Tibial artery (tissue), 4 donors: ENCODE results near the gene ZNF521.

Source experiments
- DNase-seq, 2 donors: peaks; one replicate each; pipeline ENCODE4 v3.0.0-alpha.2; 2019
- H3K27ac ChIP-seq, 2 donors: fragments of 200-600 bp; sonication (generic) in 1 of 2; 1 replicate in 1 of 2; 2 replicates in 1 of 2; pipeline ENCODE4 v1.5.1; 2018 to 2019; ENCODE audit warnings: mild to moderate bottlenecking in 1 of 2
- H3K27me3 ChIP-seq, 2 donors: fragments of 200-600 bp; sonication (generic) in 1 of 2; one replicate each; pipeline versions ENCODE4 v1.5.1 to v1.6.0; 2016 to 2019
- H3K36me3 ChIP-seq, 3 donors: fragments of 200-600 bp; sonication (generic) in 2 of 3; one replicate each; pipeline ENCODE4 v1.5.1; 2016 to 2019; ENCODE audit warnings: mild to moderate bottlenecking in 2 of 3
- H3K4me1 ChIP-seq, 4 donors: fragments of 200-600 bp; sonication (generic) in 2 of 4; 1 replicate in 3 of 4; 2 replicates in 1 of 4; pipeline ENCODE4 v1.5.1; 2016 to 2019
- H3K4me3 ChIP-seq, 2 donors: fragments of 200-600 bp; sonication (generic) in 1 of 2; 1 replicate in 1 of 2; 2 replicates in 1 of 2; pipeline ENCODE4 v1.5.1; 2018 to 2019; ENCODE audit warnings: mild to moderate bottlenecking in 2 of 2
- H3K9me3 ChIP-seq, 3 donors: fragments of 200-600 bp; sonication (generic) in 1 of 3; one replicate each; pipeline ENCODE4 v1.5.1; 2016 to 2019
- CTCF ChIP-seq, 2 experiments: fragments of 200-600 bp in 1 of 2; fragments of 450-650 bp in 1 of 2; IDR thresholded peaks; one replicate each; pipeline ENCODE4 v1.5.1; 2017 to 2019; ENCODE audit warnings: antibody characterized with exemption in 2 of 2, mild to moderate bottlenecking in 1 of 2, moderate library complexity in 1 of 2
- intact Hi-C: fragments of 100-400 bp; cut with DNase I; formaldehyde crosslinking; loops from one replicate; pipeline ENCODE4 v1.15.0; 2023; ENCODE audit warnings: low total_unique reads

Gene ZNF521

GRCh38 chr18:25335676-25336075 lies 16.3 kb downstream of the ZNF521 start:
- no peaks in the 10 kb centered on the region for H3K4me1 ChIP-seq
- no peak overlapping the region for H3K4me3 ChIP-seq
- no peak for TF ChIP-seq CTCF (IDR thresholded peaks at IDR 0.05)
- DNase-seq: no peak
- no peaks in the 10 kb centered on the region for H3K27me3 ChIP-seq
- no peak overlapping the region for H3K27ac ChIP-seq
- H3K36me3 ChIP-seq: no peaks in the 10 kb centered on the region
- intact Hi-C loops: no loop called here
- no peaks in the 10 kb centered on the region for H3K9me3 ChIP-seq

- H3K4me3 ChIP-seq: no peak overlapping the region
- TF ChIP-seq CTCF (IDR thresholded peaks at IDR 0.05): no peak
- H3K27me3 ChIP-seq: no peaks in the 10 kb centered on the region
- no peaks in the 10 kb centered on the region for H3K9me3 ChIP-seq
- intact Hi-C loops: no loop called here
- no peak for DNase-seq
- no peaks in the 10 kb centered on the region for H3K4me1 ChIP-seq
- no peak overlapping the region for H3K27ac ChIP-seq
- no peaks in the 10 kb centered on the region for H3K36me3 ChIP-seq
These were observed 16.9 kb downstream of the ZNF521 start for GRCh38 chr18:25335062-25335461.

- TF ChIP-seq CTCF (IDR thresholded peaks at IDR 0.05): no peak
- no peaks in the 10 kb centered on the region for H3K27me3 ChIP-seq
- H3K36me3 ChIP-seq: no peaks in the 10 kb centered on the region
- no peaks in the 10 kb centered on the region for H3K4me1 ChIP-seq
- DNase-seq: no peak
- no peak overlapping the region for H3K4me3 ChIP-seq
- no peak overlapping the region for H3K27ac ChIP-seq
- intact Hi-C loops: no loop called here
- no peaks in the 10 kb centered on the region for H3K9me3 ChIP-seq
These were observed 17.4 kb downstream of the ZNF521 start for GRCh38 chr18:25334588-25334987.

GRCh38 chr18:25332002-25332401 lies 20.0 kb downstream of the ZNF521 start:
- intact Hi-C loops: no loop called here
- no peak for TF ChIP-seq CTCF (IDR thresholded peaks at IDR 0.05)
- peaks cover 0 to 3% (median 0%) of the 10 kb centered on the region in 4 donors for H3K4me1 ChIP-seq
- no peaks in the 10 kb centered on the region for H3K9me3 ChIP-seq
- DNase-seq: no peak
- no peak overlapping the region for H3K27ac ChIP-seq
- H3K36me3 ChIP-seq: no peaks in the 10 kb centered on the region
- no peaks in the 10 kb centered on the region for H3K27me3 ChIP-seq
- H3K4me3 ChIP-seq: no peak overlapping the region

GRCh38 chr18:25329783-25330182 lies 22.2 kb downstream of the ZNF521 start:
- Histone ChIP-seq H3K27ac (no peak overlapping the region), H3K4me1 (peaks cover 0 to 3% (median 0%) of the 10 kb centered on the region in 4 donors), H3K36me3 (no peaks in the 10 kb centered on the region), H3K9me3 (no peaks in the 10 kb centered on the region), H3K4me3 (no peak overlapping the region), H3K27me3 (no peaks in the 10 kb centered on the region)
- TF ChIP-seq CTCF (IDR thresholded peaks at IDR 0.05): no peak
- DNase-seq: no peak
- intact Hi-C loops: no loop called here

- no peak for TF ChIP-seq CTCF (IDR thresholded peaks at IDR 0.05)
- Histone ChIP-seq H3K27ac (no peak overlapping the region), H3K4me1 (peaks cover 0 to 3% (median 0%) of the 10 kb centered on the region in 4 donors), H3K27me3 (no peaks in the 10 kb centered on the region), H3K9me3 (no peaks in the 10 kb centered on the region), H3K4me3 (no peak overlapping the region), H3K36me3 (no peaks in the 10 kb centered on the region)
- no peak for DNase-seq
- intact Hi-C loops: no loop called here
These were observed 24.4 kb downstream of the ZNF521 start for GRCh38 chr18:25327584-25327983.
